Type B pancreatic cell (in vitro differentiated cells): ENCODE measurements around the gene NTN3. TPM values are rescaled to one million over a fixed set of nuclear protein-coding genes. Genes with fewer than 3 reads are reported as not detected.

Experiments used
- DNase-seq: peaks from one replicate; pipeline ENCODE4 v3.0.0; 2021; ENCODE audit warnings: mixed read lengths; ENCODE audit not compliant: unreplicated experiment; ENCODE audit errors: extremely low spot score
- H3K27ac Mint-ChIP-seq: 2 replicates; pipeline ENCODE4 v1.8.0; 2021; ENCODE audit warnings: mild to moderate bottlenecking, mixed read lengths
- H3K27me3 Mint-ChIP-seq: 2 replicates; pipeline ENCODE4 v1.8.0; 2021; ENCODE audit warnings: mixed read lengths
- H3K36me3 Mint-ChIP-seq: 2 replicates; pipeline ENCODE4 v1.8.0; 2021; ENCODE audit warnings: mixed read lengths
- H3K4me1 Mint-ChIP-seq: one replicate; pipeline ENCODE4 v1.8.0; 2021; ENCODE audit warnings: mixed read lengths; ENCODE audit not compliant: unreplicated experiment
- H3K4me3 Mint-ChIP-seq: 2 replicates; pipeline ENCODE4 v1.8.0; 2021; ENCODE audit warnings: mild to moderate bottlenecking, mixed read lengths
- H3K9me3 Mint-ChIP-seq: 2 replicates; pipeline ENCODE4 v1.8.0; 2021; ENCODE audit warnings: mixed read lengths
- CTCF ChIP-seq: fragments of 200-600 bp; sonication (generic); conservative IDR thresholded peaks from 2 replicates; pipeline ENCODE4 v1.5.0; 2021; ENCODE audit warnings: antibody characterized with exemption, mild to moderate bottlenecking
- total RNA-seq: library from RNA; stranded (reverse); gene quantifications from 2 replicates; pipeline ENCODE4 v1.2.1, GENCODE V29; 2021; ENCODE audit warnings: low replicate concordance

The NTN3 gene
- total RNA-seq, 1 donor from 2014 or later: 4.5 TPM

- DNase-seq: no peak
- TF ChIP-seq CTCF: no peak
- Mint-ChIP-seq H3K36me3 (peaks cover 4% of the 10 kb centered on the region), H3K4me1 (peaks cover 22% of the 10 kb centered on the region), H3K27ac (no peak overlapping the region), H3K9me3 (no peaks in the 10 kb centered on the region), H3K4me3 (no peak overlapping the region), H3K27me3 (no peaks in the 10 kb centered on the region)
Measured at GRCh38 chr16:2426941-2427361, 44.1 kb upstream of the NTN3 start.

- no peak for DNase-seq
- Mint-ChIP-seq H3K27me3 (no peaks in the 10 kb centered on the region), H3K4me3 (peak overlapping the region; percentile 91), H3K27ac (peak overlapping the region; percentile 66), H3K4me1 (peaks cover 22% of the 10 kb centered on the region), H3K36me3 (peaks cover 4% of the 10 kb centered on the region), H3K9me3 (no peaks in the 10 kb centered on the region)
- no peak for TF ChIP-seq CTCF
Measured at GRCh38 chr16:2427526-2427925, 43.6 kb upstream of the NTN3 start.

GRCh38 chr16:2428051-2428783 is 42.9 kb upstream of the NTN3 start:
- H3K36me3 Mint-ChIP-seq: peaks cover 7% of the 10 kb centered on the region
- H3K4me1 Mint-ChIP-seq: peaks cover 22% of the 10 kb centered on the region
- H3K27me3 Mint-ChIP-seq: no peaks in the 10 kb centered on the region
- H3K27ac Mint-ChIP-seq: peak overlapping the region; percentile 87
- no peaks in the 10 kb centered on the region for H3K9me3 Mint-ChIP-seq
- no peak for TF ChIP-seq CTCF
- DNase-seq: no peak
- peak overlapping the region; percentile 91 for H3K4me3 Mint-ChIP-seq

GRCh38 chr16:2428784-2429033 is 42.4 kb upstream of the NTN3 start:
- Mint-ChIP-seq H3K9me3 (no peaks in the 10 kb centered on the region), H3K36me3 (peaks cover 7% of the 10 kb centered on the region), H3K27ac (peak overlapping the region; percentile 87), H3K4me1 (peaks cover 22% of the 10 kb centered on the region), H3K4me3 (peak overlapping the region; percentile 91), H3K27me3 (no peaks in the 10 kb centered on the region)
- no peak for DNase-seq
- TF ChIP-seq CTCF: no peak

- Mint-ChIP-seq H3K36me3 (peaks cover 7% of the 10 kb centered on the region), H3K27ac (peak within 1 kb of the TSS; percentile 87), H3K4me1 (peaks cover 22% of the 10 kb centered on the region), H3K9me3 (no peaks in the 10 kb centered on the region), H3K27me3 (no peaks in the 10 kb centered on the region), H3K4me3 (peak within 1 kb of the TSS; percentile 91)
- DNase-seq: peak; percentile 98
- TF ChIP-seq CTCF: no peak
Measured at GRCh38 chr16:2429034-2429770, 41.9 kb upstream of the NTN3 start, which contains the start of gene CCNF. Gene CCNF (plus strand): TSS chr16:2429447. CDS start chr16:2429482, 35 bp downstream.
